PFSK-1 (cell line): Measurements from ENCODE around the gene GTF2H4.

Experiments used
- POLR2AphosphoS5 ChIP-seq: IDR thresholded peaks from 2 replicates; pipeline ENCODE4 v1.6.1; 2012; ENCODE audit warnings: low read depth, mild to moderate bottlenecking, control low read depth, low read length, moderate library complexity
- TAF1 ChIP-seq: IDR thresholded peaks from 2 replicates; pipeline ENCODE4 v1.6.1; 2012; ENCODE audit warnings: low read length, control low read depth, borderline replicate concordance; ENCODE audit not compliant: insufficient read depth

GRCh38 chr6:30914854-30915590 is 7.0 kb downstream of the GTF2H4 start:
- TF ChIP-seq TAF1 (no peak), POLR2AphosphoS5 (no peak)
